ENCODE results near the gene CHDH.
A peak's percentile ranks its signal among the peaks of the same experiment; 100 is the strongest.

The CHDH gene

GRCh38 chr3:53885239-53885638, 39.0 kb upstream of the CHDH start:
- no peak for TF ChIP-seq CTCF (IDR thresholded peaks at IDR 0.05; ENCODE audit: low read depth, low read length)
- no peak overlapping the region for H3K4me3 ChIP-seq (ENCODE audit: low read depth, low read length)

GRCh38 chr3:53884623-53885022, 38.4 kb upstream of the CHDH start:
- H3K4me3 ChIP-seq (ENCODE audit: low read depth, low read length): no peak overlapping the region
- TF ChIP-seq CTCF (IDR thresholded peaks at IDR 0.05; ENCODE audit: low read depth, low read length): no peak

GRCh38 chr3:53883008-53883407, 36.8 kb upstream of the CHDH start:
- no peak for TF ChIP-seq CTCF (IDR thresholded peaks at IDR 0.05; ENCODE audit: low read depth, low read length)
- no peak overlapping the region for H3K4me3 ChIP-seq (ENCODE audit: low read depth, low read length)

GRCh38 chr3:53881691-53882593, 35.7 kb upstream of the CHDH start, which contains the start of gene ACTR8:
ACTR8 (minus strand) TSS chr3:53882152; CDS start chr3:53882101, 51 bp downstream.
- H3K4me3 ChIP-seq (ENCODE audit: low read depth, low read length): peak within 1 kb of the TSS; percentile 91
- TF ChIP-seq CTCF (IDR thresholded peaks at IDR 0.05; ENCODE audit: low read depth, low read length): no peak

- peak overlapping the region; percentile 91 for H3K4me3 ChIP-seq (ENCODE audit: low read depth, low read length)
- TF ChIP-seq CTCF (IDR thresholded peaks at IDR 0.05; ENCODE audit: low read depth, low read length): no peak
Measured at GRCh38 chr3:53880396-53881345, 34.5 kb upstream of the CHDH start.

- no peak overlapping the region for H3K4me3 ChIP-seq (ENCODE audit: low read depth, low read length)
- no peak for TF ChIP-seq CTCF (IDR thresholded peaks at IDR 0.05; ENCODE audit: low read depth, low read length)
Measured at GRCh38 chr3:53865732-53866499, 19.7 kb upstream of the CHDH start.

Measured in WI38 (cell line).